Measurements from ENCODE around the gene NUDT16L1.

Gene NUDT16L1

GRCh38 chr16:4693956-4694641 is 737 bp downstream of the NUDT16L1 start:
- peak in 10 of 51 donors; percentile 17 to 58 (median 41) for DNase-seq

- peak in 30 of 51 donors; percentile 8 to 65 (median 39) for DNase-seq
Observed at GRCh38 chr16:4694642-4695451, 1.5 kb downstream of the NUDT16L1 start.

GRCh38 chr16:4695473-4696171 is 2.3 kb downstream of the NUDT16L1 start:
- no peak for DNase-seq

GRCh38 chr16:4696172-4696904 is 3.0 kb downstream of the NUDT16L1 start:
- DNase-seq = no peak

- no peak for DNase-seq
Observed at GRCh38 chr16:4696905-4697847, 3.8 kb downstream of the NUDT16L1 start.

GRCh38 chr16:4697848-4698291 is 4.5 kb downstream of the NUDT16L1 start:
- DNase-seq = no peak

GRCh38 chr16:4698321-4699045 is 5.1 kb downstream of the NUDT16L1 start:
- no peak for DNase-seq

GRCh38 chr16:4699046-4699556 is 5.7 kb downstream of the NUDT16L1 start:
- no peak for DNase-seq

GRCh38 chr16:4700380-4700996 is 7.1 kb downstream of the NUDT16L1 start:
- DNase-seq = no peak

GRCh38 chr16:4700997-4701743 is 7.8 kb downstream of the NUDT16L1 start:
- DNase-seq = peak in 7 of 51 donors; percentile 16 to 44 (median 22)

- DNase-seq = no peak
Observed at GRCh38 chr16:4701791-4702465, 8.6 kb downstream of the NUDT16L1 start.

GRCh38 chr16:4702466-4702808 is 9.1 kb downstream of the NUDT16L1 start:
- no peak for DNase-seq

GRCh38 chr16:4703906-4704305 is 10.5 kb downstream of the NUDT16L1 start:
- DNase-seq = no peak

- DNase-seq = no peak
Observed at GRCh38 chr16:4704491-4704890, 11.1 kb downstream of the NUDT16L1 start.

GRCh38 chr16:4704913-4705312 is 11.6 kb downstream of the NUDT16L1 start:
- no peak for DNase-seq

- no peak for DNase-seq
Observed at GRCh38 chr16:4706871-4707270, 13.5 kb downstream of the NUDT16L1 start.

- DNase-seq = no peak
Observed at GRCh38 chr16:4709481-4709880, 16.1 kb downstream of the NUDT16L1 start.
